SKM-1 treated with dmso at 0.1 percent for 144 hours (cell line): Measurements from ENCODE around the gene ILDR1.
A peak's percentile ranks its signal among the peaks of the same experiment; 100 is the strongest.

Experiments used
- DNase-seq: peaks from one replicate; lab custom pipeline; 2025; ENCODE audit not compliant: unreplicated experiment; lab: John Stamatoyannopoulos, UW

ILDR1 gene

GRCh38 chr3:122019493-122019892 lies 2.6 kb downstream of the ILDR1 start:
- no peak for DNase-seq

GRCh38 chr3:122014741-122015140 lies 7.3 kb downstream of the ILDR1 start:
- DNase-seq: no peak

- DNase-seq: no peak
Measured at GRCh38 chr3:122013448-122013925, 8.6 kb downstream of the ILDR1 start.

- DNase-seq: no peak
Measured at GRCh38 chr3:122012821-122013220, 9.2 kb downstream of the ILDR1 start.

- no peak for DNase-seq
Measured at GRCh38 chr3:122011396-122011795, 10.7 kb downstream of the ILDR1 start.

- no peak for DNase-seq
Measured at GRCh38 chr3:122010506-122010905, 11.5 kb downstream of the ILDR1 start.

GRCh38 chr3:122008166-122008565 lies 13.9 kb downstream of the ILDR1 start:
- DNase-seq: no peak

GRCh38 chr3:122006267-122006666 lies 15.8 kb downstream of the ILDR1 start:
- no peak for DNase-seq

- DNase-seq: no peak
Measured at GRCh38 chr3:122004991-122005565, 17.0 kb downstream of the ILDR1 start.

GRCh38 chr3:122004107-122004506 lies 17.9 kb downstream of the ILDR1 start:
- no peak for DNase-seq

GRCh38 chr3:122003606-122004005 lies 18.4 kb downstream of the ILDR1 start:
- no peak for DNase-seq

GRCh38 chr3:122003112-122003511 lies 18.9 kb downstream of the ILDR1 start:
- no peak for DNase-seq

GRCh38 chr3:122002611-122003010 lies 19.4 kb downstream of the ILDR1 start:
- DNase-seq: no peak

- DNase-seq: no peak
Measured at GRCh38 chr3:122001892-122002291, 20.2 kb downstream of the ILDR1 start.

- no peak for DNase-seq
Measured at GRCh38 chr3:122000936-122001605, 21.0 kb downstream of the ILDR1 start.

- DNase-seq: no peak
Measured at GRCh38 chr3:121999931-122000330, 22.1 kb downstream of the ILDR1 start.

GRCh38 chr3:121998611-121999473 lies 23.2 kb downstream of the ILDR1 start:
- DNase-seq: peak; percentile 75

- DNase-seq: peak; percentile 91
Measured at GRCh38 chr3:121998030-121998580, 23.9 kb downstream of the ILDR1 start.

GRCh38 chr3:121997372-121997771 lies 24.7 kb downstream of the ILDR1 start:
- DNase-seq: no peak

- DNase-seq: no peak
Measured at GRCh38 chr3:121996441-121996840, 25.6 kb downstream of the ILDR1 start.
